Pancreas (tissue), 10 donors: ENCODE data around the gene MTHFSD. TPM values are rescaled to one million over a fixed set of nuclear protein-coding genes. Genes with fewer than 3 reads are reported as not detected.

Experiments
- ATAC-seq, 4 donors: fragments of 200-7000 bp; cut with Tn5 transposase; one replicate each; pipeline versions ENCODE4 v1.8.0 to v1.9.1; 2020; ENCODE audit warnings: mild to moderate bottlenecking in 4 of 4, moderate library complexity in 4 of 4
- DNase-seq, 6 donors: peaks; one replicate each; pipeline ENCODE4 v3.0.0-alpha.2; 2020
- FAIRE-seq: peaks from 2 replicates; lab custom pipeline; 2012; peaks lifted over from hg19 to GRCh38; lab: Jason Lieb, UNC
- H3K27ac ChIP-seq, 4 donors: fragments of 200-600 bp; sonication (generic); 1 replicate in 3 of 4; 2 replicates in 1 of 4; pipeline versions ENCODE4 v1.5.0 to v1.8.0; 2020
- H3K27me3 ChIP-seq, 4 donors: fragments of 200-600 bp; one replicate each; pipeline ENCODE4 v1.8.0; 2021
- H3K36me3 ChIP-seq, 3 donors: fragments of 200-600 bp; sonication (generic) in 1 of 3; one replicate each; pipeline versions ENCODE4 v1.5.0 to v1.8.0; 2020 to 2021
- H3K4me1 ChIP-seq, 3 donors: fragments of 200-600 bp; one replicate each; pipeline ENCODE4 v1.8.0; 2021
- H3K4me3 ChIP-seq, 4 donors: fragments of 200-600 bp; sonication (generic) in 2 of 4; one replicate each; pipeline versions ENCODE4 v1.5.0 to v1.8.0; 2020 to 2021
- H3K9me3 ChIP-seq, 4 donors: fragments of 200-600 bp; one replicate each; pipeline ENCODE4 v1.8.0; 2021
- CTCF ChIP-seq, 4 donors: fragments of 200-600 bp; sonication (generic) in 3 of 4; IDR thresholded peaks; one replicate each; pipeline versions ENCODE4 v1.5.0 to v1.8.0; 2021; ENCODE audit warnings: antibody characterized with exemption in 4 of 4
- WGBS, 2 donors: extraction: QIAGEN DNeasy Blood & Tissue Kit; methylation state at CpG; one replicate each; pipeline ENCODE4 v1.1.7; 2013; 5-methylcytosine and 5-hydroxymethylcytosine counted together
- intact Hi-C, 3 donors: fragments of 100-400 bp; cut with DNase I; formaldehyde crosslinking; loops; one replicate each; pipeline versions ENCODE4 v1.11.1 to v1.14.2; 2022
- polyA plus RNA-seq, 2 donors: library from polyadenylated mRNA; stranded (reverse); fragments of 200-250 nt; gene quantifications; one replicate each; pipeline ENCODE4 v1.2.3, GENCODE V29; 2013
- total RNA-seq, 6 donors: library from RNA; stranded (reverse); fragmentation: NEBNext Ultra II Directional in 4 of 6; extraction: Animal tissue kit (Norgen Biotek cat#: 25700) in 4 of 6; gene quantifications; one replicate each; pipeline versions ENCODE4 v1.2.1 to v1.2.4, GENCODE V29; 2021 to 2023
- donor health status: healthy with polysubstance abuse.
- donor health status: DM: no; HTN: no; CAD: no; lungs with moderate emphysema.
- donor health status: DM: no; HTN: no; CAD: no.
- donor health status: control.
- donor health status: control.
- donor health status: Bipolar disorder and iron deficiency.
- donor health status: DM: yes; HTN: yes; CAD: no.
- donor health status: DM: no; HTN: no; CAD: no.
- donor health status: DM: no; HTN: no; CAD: no.
- donor health status: DM: yes; HTN: yes; CAD: no.

The MTHFSD gene
- total and polyA plus RNA-seq, 8 donors, result 7.3 to 17.6 (median 10.4) TPM

GRCh38 chr16:86498155-86498670 is 56.8 kb downstream of the MTHFSD start:
- no peak for DNase-seq
- no peak overlapping the region for H3K27ac ChIP-seq
- H3K27me3 ChIP-seq, result peaks cover 0 to 69% (median 9%) of the 10 kb centered on the region in 4 donors
- no peaks in the 10 kb centered on the region for H3K9me3 ChIP-seq
- FAIRE-seq, result no peak
- ATAC-seq, result no peak
- no peaks in the 10 kb centered on the region for H3K4me1 ChIP-seq
- no peaks in the 10 kb centered on the region for H3K36me3 ChIP-seq
- TF ChIP-seq CTCF (IDR thresholded peaks at IDR 0.05), result no peak
- 5% methylated on average over 29 of the region's 29 CpGs for WGBS, 2 donors
- intact Hi-C loops, result no loop called here
- no peak overlapping the region for H3K4me3 ChIP-seq

DNA sequence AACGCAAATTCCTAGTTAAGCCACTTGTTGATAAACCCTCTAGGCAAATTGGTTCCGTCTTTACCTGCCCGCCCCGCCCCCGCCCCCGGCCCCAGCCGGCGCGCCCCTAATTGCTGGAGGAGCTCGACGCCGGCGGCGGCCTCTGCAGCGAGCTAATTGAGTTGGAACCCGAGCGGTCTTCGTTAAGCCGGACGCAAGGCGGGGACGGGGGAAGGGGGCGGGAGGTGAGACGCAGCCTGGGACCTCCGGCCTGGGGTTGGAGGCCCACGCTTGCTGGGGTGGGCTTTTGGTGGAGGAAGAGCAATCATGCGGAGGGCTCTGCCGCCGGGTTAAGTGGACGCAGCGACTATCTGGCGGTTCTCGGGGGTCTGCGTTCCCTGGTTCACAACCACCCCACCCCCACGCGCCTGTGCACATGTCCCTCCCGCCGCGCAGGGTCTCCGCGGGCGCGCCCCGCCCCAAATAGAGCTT is 57.4 kb downstream of the MTHFSD start:
- Histone ChIP-seq H3K4me1 (no peaks in the 10 kb centered on the region), H3K27me3 (peaks cover 0 to 63% (median 9%) of the 10 kb centered on the region in 4 donors), H3K9me3 (no peaks in the 10 kb centered on the region), H3K36me3 (no peaks in the 10 kb centered on the region), H3K27ac (no peak overlapping the region), H3K4me3 (no peak overlapping the region)
- WGBS, 2 donors, result 4 to 5% methylated on average over 36 to 44 of the region's 44 CpGs
- intact Hi-C loops, result no loop called here
- no peak for FAIRE-seq
- DNase-seq, result no peak
- no peak for TF ChIP-seq CTCF (IDR thresholded peaks at IDR 0.05)
- no peak for ATAC-seq

DNA sequence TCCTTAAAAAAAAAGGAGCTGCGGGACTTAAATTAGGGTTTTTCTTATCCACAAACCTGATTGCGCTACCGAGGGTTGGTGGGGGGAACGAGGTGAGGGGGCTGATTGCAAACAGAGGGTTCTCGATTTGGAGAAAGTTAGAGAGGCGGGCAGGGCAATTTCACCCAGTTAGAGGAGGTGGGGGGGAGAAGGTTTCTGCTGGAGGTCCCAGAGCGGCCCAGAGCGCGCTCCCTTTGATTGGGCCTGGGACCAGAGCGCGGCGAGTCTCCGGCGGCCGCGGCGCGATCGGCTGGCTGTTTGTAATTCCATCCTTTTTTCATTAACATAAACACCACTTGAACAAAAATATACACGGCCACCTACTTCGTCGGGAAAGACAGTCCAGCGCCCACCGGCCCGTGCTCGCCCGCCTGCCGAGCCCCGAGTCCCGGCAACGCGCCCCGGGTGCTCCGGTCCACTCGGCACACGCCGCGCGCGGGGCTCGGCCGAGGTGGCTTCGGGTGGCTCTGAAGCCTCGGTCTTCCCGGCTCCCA is 58.0 kb downstream of the MTHFSD start:
- ATAC-seq, result no peak
- H3K9me3 ChIP-seq, result no peaks in the 10 kb centered on the region
- intact Hi-C loops, result no loop called here
- no peak overlapping the region for H3K4me3 ChIP-seq
- no peak for FAIRE-seq
- peaks cover 0 to 63% (median 9%) of the 10 kb centered on the region in 4 donors for H3K27me3 ChIP-seq
- WGBS, 2 donors, result 5 to 13% methylated on average over 37 to 45 of the region's 45 CpGs
- no peak overlapping the region for H3K27ac ChIP-seq
- DNase-seq, result no peak
- TF ChIP-seq CTCF (IDR thresholded peaks at IDR 0.05), result no peak
- no peaks in the 10 kb centered on the region for H3K36me3 ChIP-seq
- H3K4me1 ChIP-seq, result no peaks in the 10 kb centered on the region

DNA sequence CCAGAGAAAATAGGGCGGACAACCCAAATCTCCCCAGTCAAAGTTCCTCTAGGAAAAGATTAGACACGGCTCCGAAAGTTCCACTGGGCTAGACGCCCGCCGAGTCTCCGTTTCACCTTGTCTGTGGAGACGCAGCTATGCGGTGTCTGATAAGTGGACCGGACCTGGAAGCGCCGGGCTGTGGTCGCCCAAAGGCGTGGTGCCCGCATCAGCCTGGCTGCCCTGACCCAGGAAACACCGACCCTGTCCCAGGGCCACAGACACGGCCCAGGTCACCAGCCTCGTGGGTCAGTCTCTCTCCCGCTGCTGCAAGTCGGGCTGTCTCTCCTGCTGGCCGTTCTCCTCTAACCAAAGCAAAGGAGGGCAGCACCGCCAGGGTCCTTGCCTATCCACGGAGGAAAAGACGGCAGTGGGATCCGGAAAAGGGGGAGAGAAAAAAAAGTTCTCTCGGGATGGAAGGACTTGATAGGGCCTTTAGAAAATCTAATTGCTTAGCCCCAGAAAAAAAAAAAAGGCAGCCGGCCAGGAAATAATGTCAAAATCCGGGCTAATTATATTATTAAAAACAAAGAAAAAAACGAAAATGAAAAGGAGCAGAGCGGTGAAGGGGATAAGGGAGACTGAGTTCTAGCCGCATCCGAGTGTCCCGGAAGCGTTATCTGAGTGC is 58.6 kb downstream of the MTHFSD start:
- no peaks in the 10 kb centered on the region for H3K36me3 ChIP-seq
- ATAC-seq, result no peak
- 7 to 8% methylated on average over 34 of the region's 34 CpGs for WGBS, 2 donors
- no peak for FAIRE-seq
- intact Hi-C loops, result no loop called here
- peaks cover 0 to 63% (median 9%) of the 10 kb centered on the region in 4 donors for H3K27me3 ChIP-seq
- H3K4me3 ChIP-seq, result no peak overlapping the region
- H3K9me3 ChIP-seq, result no peaks in the 10 kb centered on the region
- H3K27ac ChIP-seq, result no peak overlapping the region
- no peaks in the 10 kb centered on the region for H3K4me1 ChIP-seq
- TF ChIP-seq CTCF (IDR thresholded peaks at IDR 0.05), result no peak
- DNase-seq, result no peak
